LNCAP (cell line): ENCODE results near the gene ADIPOR2.

Experiments used
- CTCF ChIP-seq: fragments of 450-650 bp; IDR thresholded peaks from 2 replicates; pipeline ENCODE4 v1.5.1; 2017; ENCODE audit warnings: mild to moderate bottlenecking

The ADIPOR2 gene

DNA sequence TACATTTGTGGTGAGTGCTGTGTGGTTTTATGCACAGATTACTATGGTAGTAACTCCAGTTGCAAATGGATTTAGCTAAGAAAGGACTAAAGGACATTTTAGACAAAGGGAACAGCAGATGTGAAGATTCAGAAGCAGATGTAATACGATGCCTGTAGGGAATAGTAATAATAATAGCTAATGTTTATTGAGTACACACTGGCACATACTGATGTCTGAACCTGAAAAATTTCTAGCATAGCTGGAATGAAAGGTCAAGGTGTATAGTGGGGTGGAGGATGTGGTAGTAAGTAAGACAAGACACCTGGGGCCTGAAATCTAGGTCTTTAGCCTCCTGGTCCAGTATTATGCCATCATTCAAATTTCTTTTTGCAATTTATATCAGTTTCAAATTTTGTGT lies 75.2 kb downstream of the ADIPOR2 start:
- no peak for TF ChIP-seq CTCF

DNA sequence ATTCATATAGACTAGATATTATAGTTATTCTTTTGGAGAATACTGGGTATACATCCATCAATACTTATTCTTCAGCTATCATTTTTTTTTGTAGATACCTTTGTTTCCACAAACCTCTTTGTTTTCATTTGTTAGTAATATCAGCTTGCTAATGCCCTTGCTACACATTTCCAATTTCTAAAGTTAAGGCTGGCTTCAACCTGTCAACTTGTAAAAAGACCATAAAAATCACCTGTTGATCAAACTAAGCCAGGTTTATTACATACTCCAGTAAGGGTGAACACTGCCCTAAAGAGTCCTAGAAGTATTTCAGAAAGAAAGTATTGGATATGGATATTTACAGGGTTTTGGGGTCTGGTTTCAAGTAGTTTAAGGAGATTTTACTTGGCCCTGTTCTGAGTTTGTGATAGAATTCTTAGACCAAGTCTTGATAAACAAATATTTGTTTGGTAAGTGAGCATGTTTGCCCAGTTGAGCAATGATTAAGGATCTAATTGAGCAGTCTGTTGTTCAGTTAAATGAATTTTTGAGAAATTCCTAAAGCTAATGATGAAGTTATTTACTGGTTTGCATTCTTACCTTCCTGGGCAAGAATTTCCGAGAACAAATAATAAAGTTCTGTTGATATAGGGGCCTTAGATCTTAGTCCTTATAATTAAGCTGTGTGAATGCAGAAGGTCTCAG lies 76.7 kb downstream of the ADIPOR2 start:
- TF ChIP-seq CTCF: no peak

DNA sequence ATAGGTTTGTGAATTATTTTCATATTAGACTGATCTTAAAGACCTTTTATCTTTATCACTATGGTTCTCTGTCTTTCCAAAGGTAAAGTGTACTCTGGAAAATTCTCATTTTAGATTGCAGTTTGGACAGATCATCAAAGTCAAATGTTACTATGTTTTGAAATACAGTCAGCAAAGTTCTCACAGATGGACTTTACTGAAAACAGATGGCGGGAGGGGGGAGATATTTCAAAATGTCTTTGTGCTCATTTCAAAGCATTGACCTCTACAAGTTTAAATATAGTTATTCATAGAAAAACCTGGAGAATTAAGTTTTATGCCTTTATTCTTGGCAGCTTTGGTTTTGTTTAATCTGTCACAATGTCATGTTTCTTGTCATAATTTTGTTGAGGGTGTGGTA lies 77.7 kb downstream of the ADIPOR2 start:
- no peak for TF ChIP-seq CTCF

GRCh38 chr12:1769809-1770494 lies 79.1 kb downstream of the ADIPOR2 start:
- no peak for TF ChIP-seq CTCF

GRCh38 chr12:1773937-1774655 lies 83.2 kb downstream of the ADIPOR2 start:
- TF ChIP-seq CTCF: no peak

DNA sequence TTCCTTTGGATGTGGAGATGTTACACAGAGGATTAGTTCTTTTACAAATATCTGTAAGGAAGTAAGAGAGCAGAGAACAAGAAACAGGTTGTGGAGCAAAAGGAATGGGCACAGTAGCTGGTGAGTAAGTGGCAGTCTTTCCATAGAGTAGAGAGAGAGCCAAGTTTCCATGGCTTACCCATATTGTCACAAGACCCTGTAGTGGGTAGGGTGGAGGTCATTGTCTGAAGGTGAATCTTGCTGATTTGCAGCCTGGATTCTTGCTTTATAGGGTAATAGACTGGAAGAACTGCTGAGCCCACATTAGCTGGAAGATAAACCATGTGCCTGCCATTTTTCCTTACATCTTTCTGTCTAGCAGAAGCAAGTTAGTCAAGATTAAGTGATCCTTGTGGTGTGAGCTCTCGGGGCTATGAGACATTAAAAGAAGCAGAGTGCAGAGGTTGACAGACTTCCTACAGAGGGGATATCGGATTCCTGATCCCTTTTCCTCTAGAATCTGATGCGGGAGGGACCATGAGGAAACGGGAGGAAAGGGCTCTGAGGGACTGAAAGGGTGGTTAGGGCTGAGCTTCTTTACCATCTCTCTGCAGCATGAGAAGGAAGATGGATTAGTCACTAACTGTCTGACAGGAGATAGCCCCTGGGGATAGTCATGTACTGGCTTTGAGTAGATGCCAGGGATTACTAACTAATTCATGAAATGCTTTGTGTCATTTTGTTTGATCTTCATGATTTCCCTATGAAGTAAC lies 85.5 kb downstream of the ADIPOR2 start:
- no peak for TF ChIP-seq CTCF

DNA sequence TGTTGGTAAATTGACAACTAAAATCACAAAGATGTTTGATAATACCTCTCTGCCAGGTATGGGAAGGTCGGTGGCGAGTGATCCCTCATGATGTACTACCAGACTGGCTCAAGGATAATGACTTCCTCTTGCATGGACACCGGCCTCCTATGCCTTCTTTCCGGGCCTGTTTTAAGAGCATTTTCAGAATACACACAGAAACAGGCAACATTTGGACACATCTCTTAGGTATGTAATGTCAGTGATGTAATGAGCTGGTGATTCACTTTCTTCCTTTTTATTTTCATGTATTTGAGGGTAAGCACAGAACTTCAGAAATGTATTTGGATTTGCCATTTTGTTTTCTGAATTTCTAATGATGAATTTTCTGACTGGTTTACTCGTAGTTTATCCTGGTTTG lies 86.9 kb downstream of the ADIPOR2 start:
- TF ChIP-seq CTCF: no peak
